SK-N-SH (cell line): ENCODE results near the gene TWF2. TPM values are rescaled to one million over a fixed set of nuclear protein-coding genes. Genes with fewer than 3 reads are reported as not detected.

ENCODE experiments used
- CTCF ChIA-PET: fragments of 300-600, 350-600 bp; formaldehyde crosslinking; extraction: SDS; loops from one replicate; lab custom pipeline; 2021; lab: Yijun Ruan, JAX
- POLR2A ChIA-PET: fragments of 350-600 bp; sonication (Branson Sonifier 250); formaldehyde crosslinking; extraction: SDS; loops from one replicate; lab custom pipeline; 2020; ENCODE audit warnings: antibody characterized with exemption, inconsistent platforms; lab: Yijun Ruan, JAX
- DNase-seq: peaks from one replicate; pipeline ENCODE4 v3.0.0; 2012
- H2AFZ ChIP-seq: fragments of 200-600 bp; sonication (generic); 2 replicates; pipeline ENCODE4 v1.8.1; 2016; ENCODE audit warnings: antibody characterized with exemption, mild to moderate bottlenecking, low read depth
- H3F3A ChIP-seq: fragments of 200-600 bp; sonication (generic); replicated peaks from 2 replicates; pipeline ENCODE3; 2016; ENCODE audit warnings: antibody characterized with exemption, mild to moderate bottlenecking; ENCODE audit not compliant: insufficient read depth
- H3K27ac ChIP-seq, 2 experiments: fragments of 200-500 bp in 1 of 2; fragments of 200-600 bp in 1 of 2; sonication (Bioruptor generic) in 1 of 2; sonication (generic), shearing (Covaris generic) in 1 of 2; 2 replicates each; pipeline versions ENCODE4 v1.5.1 to v1.6.1; 2014 to 2016; ENCODE audit warnings: low read depth in 2 of 2, inconsistent platforms in 1 of 2, low read length in 1 of 2, mild to moderate bottlenecking in 1 of 2, mixed read lengths in 1 of 2
- H3K27me3 ChIP-seq: fragments of 200-600 bp; sonication (generic), shearing (Covaris generic); 2 replicates; pipeline ENCODE4 v1.6.1; 2016; ENCODE audit warnings: mixed run types; ENCODE audit not compliant: insufficient read depth
- H3K36me3 ChIP-seq, 2 experiments: fragments of 200-500 bp in 1 of 2; fragments of 200-600 bp in 1 of 2; sonication (Bioruptor generic) in 1 of 2; sonication (generic) in 1 of 2; replicated peaks in 1 of 2; 2 replicates each; pipeline versions ENCODE3 to v1.5.1; 2014 to 2016; ENCODE audit warnings: low read length in 1 of 2, mild to moderate bottlenecking in 1 of 2; ENCODE audit not compliant: insufficient read depth in 2 of 2, control insufficient read depth in 1 of 2
- H3K4me1 ChIP-seq, 2 experiments: fragments of 200-500 bp in 1 of 2; fragments of 200-600 bp in 1 of 2; sonication (Bioruptor generic) in 1 of 2; sonication (generic), shearing (Covaris generic) in 1 of 2; 2 replicates each; pipeline versions ENCODE4 v1.5.1 to v1.6.1; 2014 to 2016; ENCODE audit warnings: low read depth in 1 of 2, low read length in 1 of 2, mixed run types in 1 of 2; ENCODE audit not compliant: insufficient read depth in 2 of 2, control insufficient read depth in 1 of 2
- H3K4me2 ChIP-seq: fragments of 200-600 bp; sonication (generic), shearing (Covaris generic); 2 replicates; pipeline ENCODE4 v1.6.1; 2017; ENCODE audit warnings: mixed run types
- H3K4me3 ChIP-seq, 2 experiments: fragments of 200-500 bp in 1 of 2; fragments of 200-600 bp in 1 of 2; sonication (Bioruptor generic) in 1 of 2; sonication (generic), shearing (Covaris generic) in 1 of 2; 2 replicates each; pipeline versions ENCODE4 v1.5.1 to v1.8.1; 2014 to 2016; ENCODE audit warnings: low read depth in 2 of 2, inconsistent platforms in 1 of 2, low read length in 1 of 2, mild to moderate bottlenecking in 1 of 2, mixed read lengths in 1 of 2, moderate library complexity in 1 of 2
- H3K79me2 ChIP-seq: fragments of 200-600 bp; sonication (generic); 2 replicates; pipeline ENCODE4 v1.8.1; 2017; ENCODE audit warnings: mild to moderate bottlenecking; ENCODE audit not compliant: insufficient read depth
- H3K9ac ChIP-seq: fragments of 200-600 bp; sonication (generic); 2 replicates; pipeline ENCODE4 v1.6.1; 2017; ENCODE audit warnings: mixed run types
- H3K9me2 ChIP-seq: fragments of 200-600 bp; sonication (generic); 2 replicates; pipeline ENCODE4 v1.6.1; 2017; ENCODE audit warnings: mixed run types
- H3K9me3 ChIP-seq: fragments of 200-600 bp; sonication (generic); 2 replicates; pipeline ENCODE4 v1.6.1; 2017; ENCODE audit warnings: mixed run types, mild to moderate bottlenecking, moderate library complexity
- H4K20me1 ChIP-seq: fragments of 200-600 bp; sonication (generic); 2 replicates; pipeline ENCODE4 v1.6.1; 2017; ENCODE audit warnings: mild to moderate bottlenecking, mixed run types; ENCODE audit not compliant: insufficient read depth
- ELF1 ChIP-seq: IDR thresholded peaks from 2 replicates; pipeline ENCODE4 v1.4.0; 2012
- EZH2phosphoT487 ChIP-seq: fragments of 200-600 bp; sonication (generic); IDR thresholded peaks from 2 replicates; pipeline ENCODE4 v1.6.1; 2017; ENCODE audit warnings: low read depth, mixed run types, mild to moderate bottlenecking, antibody characterized with exemption, moderate library complexity, borderline replicate concordance
- FOSL2 ChIP-seq: IDR thresholded peaks from 2 replicates; pipeline ENCODE4 v1.4.0; 2012; ENCODE audit warnings: low read depth, mild to moderate bottlenecking, moderate library complexity, borderline replicate concordance
- GABPA ChIP-seq: IDR thresholded peaks from 2 replicates; pipeline ENCODE4 v1.4.0; 2012; ENCODE audit warnings: low read depth, mild to moderate bottlenecking
- JUND ChIP-seq: IDR thresholded peaks from 2 replicates; pipeline ENCODE4 v1.4.0; 2012
- MEF2A ChIP-seq: IDR thresholded peaks from 2 replicates; pipeline ENCODE4 v1.4.0; 2012; ENCODE audit warnings: low read depth, borderline replicate concordance
- MXI1 ChIP-seq: IDR thresholded peaks from 2 replicates; pipeline ENCODE4 v1.6.1; 2012; ENCODE audit warnings: mild to moderate bottlenecking, low read depth, low read length, improper control_type of control experiment
- NFIC ChIP-seq: IDR thresholded peaks from 2 replicates; pipeline ENCODE4 v1.4.0; 2012; ENCODE audit warnings: borderline replicate concordance
- POLR2AphosphoS5 ChIP-seq: IDR thresholded peaks from 2 replicates; pipeline ENCODE4 v1.6.1; 2012; ENCODE audit warnings: low read depth, low read length
- RAD21 ChIP-seq: IDR thresholded peaks from 2 replicates; pipeline ENCODE4 v1.6.1; 2012; ENCODE audit warnings: mild to moderate bottlenecking, low read length
- RFX5 ChIP-seq: IDR thresholded peaks from 2 replicates; pipeline ENCODE4 v1.6.1; 2012; ENCODE audit warnings: mild to moderate bottlenecking, improper control_type of control experiment, low read length
- RXRA ChIP-seq: IDR thresholded peaks from 2 replicates; pipeline ENCODE4 v1.4.0; 2012; ENCODE audit warnings: low read depth, mild to moderate bottlenecking, borderline replicate concordance
- TAF1 ChIP-seq: IDR thresholded peaks from 2 replicates; pipeline ENCODE4 v1.6.1; 2012; ENCODE audit warnings: low read depth, mild to moderate bottlenecking, low read length, moderate library complexity, borderline replicate concordance
- TCF12 ChIP-seq: IDR thresholded peaks from 2 replicates; pipeline ENCODE4 v1.4.0; 2012
- TEAD4 ChIP-seq: IDR thresholded peaks from 2 replicates; pipeline ENCODE4 v1.4.0; 2012; ENCODE audit warnings: mild to moderate bottlenecking, borderline replicate concordance; ENCODE audit not compliant: insufficient read depth
- YY1 ChIP-seq: IDR thresholded peaks from 2 replicates; pipeline ENCODE4 v1.4.0; 2012; ENCODE audit warnings: low read depth, mild to moderate bottlenecking
- WGBS: methylation state at CpG from one replicate; pipeline ENCODE4 v1.1.6; 2017; ENCODE audit warnings: low lambda C conversion rate; 5-methylcytosine and 5-hydroxymethylcytosine counted together
- polyA plus RNA-seq, 3 experiments: library from polyadenylated mRNA; depleted of rRNA; stranded (reverse); fragments of >200 nt; gene quantifications; 2 replicates each; pipeline ENCODE4 v1.2.3, GENCODE V29; 2012
- TF ChIP-seq, protein P1 (sequence below): IDR thresholded peaks from 2 replicates; pipeline ENCODE4; 2012
- TF ChIP-seq, protein P2 (sequence below): fragments of 150-350 bp; IDR thresholded peaks from 2 replicates; pipeline ENCODE4 v1.6.1; 2017; ENCODE audit warnings: antibody characterized with exemption, low read length, low read depth, borderline replicate concordance
- TF ChIP-seq, protein P3 (sequence below): IDR thresholded peaks from 2 replicates; pipeline ENCODE4 v1.4.0; 2012; ENCODE audit warnings: low read depth, borderline replicate concordance
- TF ChIP-seq, protein P4 (sequence below): fragments of 200-600 bp; sonication (generic); IDR thresholded peaks from 2 replicates; pipeline ENCODE4 v1.6.1; 2017; ENCODE audit warnings: antibody characterized with exemption, mild to moderate bottlenecking, moderate library complexity
- TF ChIP-seq, protein P5 (sequence below): IDR thresholded peaks from 2 replicates; pipeline ENCODE4 v1.4.0; 2012; ENCODE audit warnings: low read depth, borderline replicate concordance

Gene TWF2
- polyA plus RNA-seq, 1 of the 3 experiments (the other 2 are of a cell fraction), result 188 TPM

DNA sequence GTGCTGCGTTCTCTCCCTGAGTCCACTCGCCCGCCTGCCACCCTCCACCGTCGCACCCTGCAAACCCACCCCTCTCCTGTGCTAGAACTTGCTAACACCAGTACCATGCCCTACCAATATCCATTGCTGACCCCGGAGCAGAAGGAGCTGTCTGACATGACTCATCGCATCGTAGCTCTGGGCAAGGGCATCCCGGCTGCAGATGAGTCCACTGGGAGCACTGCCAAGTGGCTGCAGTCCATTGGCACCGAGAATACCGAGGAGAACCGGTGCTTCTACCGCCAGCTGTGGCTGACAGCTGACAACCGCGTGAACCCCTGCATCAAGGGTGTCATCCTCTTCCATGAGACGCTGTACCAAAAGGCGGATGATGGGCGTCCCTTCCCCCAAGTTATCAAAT lies 45.9 kb downstream of the TWF2 start (continued):
- TF ChIP-seq, protein P1, sequence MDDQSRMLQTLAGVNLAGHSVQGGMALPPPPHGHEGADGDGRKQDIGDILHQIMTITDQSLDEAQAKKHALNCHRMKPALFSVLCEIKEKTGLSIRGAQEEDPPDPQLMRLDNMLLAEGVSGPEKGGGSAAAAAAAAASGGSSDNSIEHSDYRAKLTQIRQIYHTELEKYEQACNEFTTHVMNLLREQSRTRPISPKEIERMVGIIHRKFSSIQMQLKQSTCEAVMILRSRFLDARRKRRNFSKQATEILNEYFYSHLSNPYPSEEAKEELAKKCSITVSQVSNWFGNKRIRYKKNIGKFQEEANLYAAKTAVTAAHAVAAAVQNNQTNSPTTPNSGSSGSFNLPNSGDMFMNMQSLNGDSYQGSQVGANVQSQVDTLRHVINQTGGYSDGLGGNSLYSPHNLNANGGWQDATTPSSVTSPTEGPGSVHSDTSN, result peak; percentile 77
- TF ChIP-seq ELF1 (no peak), RAD21 (no peak), MXI1 (no peak), YY1 (no peak), JUND (peak; percentile 79), TCF12 (peak; percentile 88)
- TF ChIP-seq, protein P2, sequence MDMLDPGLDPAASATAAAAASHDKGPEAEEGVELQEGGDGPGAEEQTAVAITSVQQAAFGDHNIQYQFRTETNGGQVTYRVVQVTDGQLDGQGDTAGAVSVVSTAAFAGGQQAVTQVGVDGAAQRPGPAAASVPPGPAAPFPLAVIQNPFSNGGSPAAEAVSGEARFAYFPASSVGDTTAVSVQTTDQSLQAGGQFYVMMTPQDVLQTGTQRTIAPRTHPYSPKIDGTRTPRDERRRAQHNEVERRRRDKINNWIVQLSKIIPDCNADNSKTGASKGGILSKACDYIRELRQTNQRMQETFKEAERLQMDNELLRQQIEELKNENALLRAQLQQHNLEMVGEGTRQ, result no peak
- TF ChIP-seq, protein P3, sequence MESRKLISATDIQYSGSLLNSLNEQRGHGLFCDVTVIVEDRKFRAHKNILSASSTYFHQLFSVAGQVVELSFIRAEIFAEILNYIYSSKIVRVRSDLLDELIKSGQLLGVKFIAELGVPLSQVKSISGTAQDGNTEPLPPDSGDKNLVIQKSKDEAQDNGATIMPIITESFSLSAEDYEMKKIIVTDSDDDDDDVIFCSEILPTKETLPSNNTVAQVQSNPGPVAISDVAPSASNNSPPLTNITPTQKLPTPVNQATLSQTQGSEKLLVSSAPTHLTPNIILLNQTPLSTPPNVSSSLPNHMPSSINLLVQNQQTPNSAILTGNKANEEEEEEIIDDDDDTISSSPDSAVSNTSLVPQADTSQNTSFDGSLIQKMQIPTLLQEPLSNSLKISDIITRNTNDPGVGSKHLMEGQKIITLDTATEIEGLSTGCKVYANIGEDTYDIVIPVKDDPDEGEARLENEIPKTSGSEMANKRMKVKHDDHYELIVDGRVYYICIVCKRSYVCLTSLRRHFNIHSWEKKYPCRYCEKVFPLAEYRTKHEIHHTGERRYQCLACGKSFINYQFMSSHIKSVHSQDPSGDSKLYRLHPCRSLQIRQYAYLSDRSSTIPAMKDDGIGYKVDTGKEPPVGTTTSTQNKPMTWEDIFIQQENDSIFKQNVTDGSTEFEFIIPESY, result no peak

DNA sequence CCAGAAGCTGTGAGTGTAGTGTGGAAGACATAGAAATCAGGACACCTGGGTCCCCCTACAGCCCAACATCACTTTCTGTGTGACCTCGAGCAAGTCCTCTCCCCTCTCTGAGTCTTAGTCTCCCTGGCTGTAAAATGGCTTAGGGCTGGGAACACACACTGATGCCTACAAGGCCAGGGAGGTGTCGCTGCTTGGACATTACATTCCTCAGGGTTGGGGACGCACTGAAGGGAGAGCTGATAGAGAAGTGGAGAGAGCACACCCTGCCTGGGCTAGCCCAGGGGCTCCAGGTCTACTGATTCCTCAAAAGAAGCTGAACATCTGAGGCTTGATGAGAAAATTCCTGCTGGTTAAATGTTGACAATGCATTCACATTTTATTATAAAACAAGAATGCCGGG lies 47.3 kb downstream of the TWF2 start:
- WGBS, result 93% methylated on average over 3 of the region's 4 CpGs
- H3K27ac ChIP-seq, result no peak overlapping the region
- no peak overlapping the region for H3K4me2 ChIP-seq

More for the DNA sequence above, 47.3 kb downstream of the TWF2 start:
- H3F3A ChIP-seq, result peaks cover 9% of the 10 kb centered on the region
- H4K20me1 ChIP-seq, result no peaks in the 10 kb centered on the region
- POLR2A ChIA-PET, result interaction anchor here (0.7 kb wide), 1 partner anchor 36 kb away, joined by 3 read pairs; no protein-coding TSS in a partner anchor
- no peaks in the 10 kb centered on the region for H3K9me3 ChIP-seq
- no peak overlapping the region for H2AFZ ChIP-seq
- CTCF ChIA-PET, result interaction anchor here (0.6 to 2.1 kb wide), 3 partner anchors 28 to 200 kb away, joined by 3 to 6 read pairs (median 3); no protein-coding TSS in a partner anchor
- H3K36me3 ChIP-seq, result no peaks in the 10 kb centered on the region
- no peak for DNase-seq
- no peaks in the 10 kb centered on the region for H3K79me2 ChIP-seq
- no peak overlapping the region for H3K9ac ChIP-seq
- no peaks in the 10 kb centered on the region for H3K9me2 ChIP-seq
- H3K27me3 ChIP-seq, result no peaks in the 10 kb centered on the region
- H3K4me1 ChIP-seq, result peaks cover 10 to 16% of the 10 kb centered on the region in 2 experiments; a peak in 3 of 4 replicates
- TF ChIP-seq TEAD4 (no peak), MXI1 (no peak), EZH2phosphoT487 (no peak), FOSL2 (no peak), YY1 (no peak), RFX5 (no peak), TAF1 (no peak), RXRA (no peak), POLR2AphosphoS5 (no peak), ELF1 (no peak), MEF2A (no peak), NFIC (no peak), GABPA (no peak)
- TF ChIP-seq, protein P4, sequence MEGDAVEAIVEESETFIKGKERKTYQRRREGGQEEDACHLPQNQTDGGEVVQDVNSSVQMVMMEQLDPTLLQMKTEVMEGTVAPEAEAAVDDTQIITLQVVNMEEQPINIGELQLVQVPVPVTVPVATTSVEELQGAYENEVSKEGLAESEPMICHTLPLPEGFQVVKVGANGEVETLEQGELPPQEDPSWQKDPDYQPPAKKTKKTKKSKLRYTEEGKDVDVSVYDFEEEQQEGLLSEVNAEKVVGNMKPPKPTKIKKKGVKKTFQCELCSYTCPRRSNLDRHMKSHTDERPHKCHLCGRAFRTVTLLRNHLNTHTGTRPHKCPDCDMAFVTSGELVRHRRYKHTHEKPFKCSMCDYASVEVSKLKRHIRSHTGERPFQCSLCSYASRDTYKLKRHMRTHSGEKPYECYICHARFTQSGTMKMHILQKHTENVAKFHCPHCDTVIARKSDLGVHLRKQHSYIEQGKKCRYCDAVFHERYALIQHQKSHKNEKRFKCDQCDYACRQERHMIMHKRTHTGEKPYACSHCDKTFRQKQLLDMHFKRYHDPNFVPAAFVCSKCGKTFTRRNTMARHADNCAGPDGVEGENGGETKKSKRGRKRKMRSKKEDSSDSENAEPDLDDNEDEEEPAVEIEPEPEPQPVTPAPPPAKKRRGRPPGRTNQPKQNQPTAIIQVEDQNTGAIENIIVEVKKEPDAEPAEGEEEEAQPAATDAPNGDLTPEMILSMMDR, result no peak
- TF ChIP-seq, protein P5, sequence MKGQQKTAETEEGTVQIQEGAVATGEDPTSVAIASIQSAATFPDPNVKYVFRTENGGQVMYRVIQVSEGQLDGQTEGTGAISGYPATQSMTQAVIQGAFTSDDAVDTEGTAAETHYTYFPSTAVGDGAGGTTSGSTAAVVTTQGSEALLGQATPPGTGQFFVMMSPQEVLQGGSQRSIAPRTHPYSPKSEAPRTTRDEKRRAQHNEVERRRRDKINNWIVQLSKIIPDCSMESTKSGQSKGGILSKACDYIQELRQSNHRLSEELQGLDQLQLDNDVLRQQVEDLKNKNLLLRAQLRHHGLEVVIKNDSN, result no peak
- TF ChIP-seq, protein P2, result no peak
- TF ChIP-seq, protein P3, result no peak
- H3K4me3 ChIP-seq, result no peak overlapping the region
